PC-3 (cell line): ENCODE data around the gene IQSEC3. TPM values are rescaled to one million over a fixed set of nuclear protein-coding genes. Genes with fewer than 3 reads are reported as not detected.
A peak's percentile ranks its signal among the peaks of the same experiment; 100 is the strongest.

ENCODE experiments used
- ATAC-seq: fragments of 200-7000 bp; cut with Tn5 transposase; 2 replicates; pipeline ENCODE4 v1.9.1; 2020; ENCODE audit warnings: mild to moderate bottlenecking, moderate library complexity
- BruUV-seq: library from RNA; stranded (reverse); fragments of 400-500 nt; replicated peaks from 2 replicates; lab custom pipeline; 2021; lab: Mats Ljungman, UMichigan
- CTCF ChIA-PET: fragments of 300-600 bp; sonication (Branson Sonifier 250); formaldehyde crosslinking; loops from one replicate; lab custom pipeline; 2022; ENCODE audit warnings: antibody characterized with exemption; lab: Charles Lee
- POLR2A ChIA-PET: fragments of 300-600 bp; sonication (Branson Sonifier 250); formaldehyde crosslinking; loops from one replicate; lab custom pipeline; 2022; ENCODE audit warnings: antibody characterized with exemption; ENCODE audit not compliant: unreplicated experiment; lab: Charles Lee
- DNase-seq: peaks from one replicate; pipeline ENCODE4 v3.0.0-alpha.2; 2015
- H2AFZ ChIP-seq: fragments of 300-600 bp; sonication (generic); 2 replicates; pipeline ENCODE4 v1.6.0; 2016; ENCODE audit warnings: antibody characterized with exemption, low read length
- H3F3A ChIP-seq: fragments of 300-600 bp; sonication (generic); one replicate; pipeline ENCODE4 v1.6.0; 2017; ENCODE audit warnings: antibody characterized with exemption, low read length, control low read depth, mild to moderate bottlenecking; ENCODE audit not compliant: unreplicated experiment
- H3K27ac ChIP-seq: fragments of 300-600 bp; sonication (generic); 2 replicates; pipeline ENCODE4 v1.5.1; 2016; ENCODE audit warnings: mild to moderate bottlenecking, low read length
- H3K27me3 ChIP-seq: fragments of 300-600 bp; sonication (generic); 2 replicates; pipeline ENCODE4 v1.6.1; 2016; ENCODE audit warnings: low read length, mixed read lengths
- H3K36me3 ChIP-seq: fragments of 300-600 bp; sonication (generic); 2 replicates; pipeline ENCODE4 v1.6.1; 2016; ENCODE audit warnings: low read depth, mixed run types, low read length, mixed read lengths
- H3K4me1 ChIP-seq: fragments of 300-600 bp; sonication (generic); 2 replicates; pipeline ENCODE4 v1.5.1; 2016; ENCODE audit warnings: low read length; ENCODE audit not compliant: insufficient read depth
- H3K4me2 ChIP-seq: fragments of 300-600 bp; sonication (generic); 2 replicates; pipeline ENCODE4 v1.6.0; 2016; ENCODE audit warnings: low read length
- H3K4me3 ChIP-seq: fragments of 300-600 bp; sonication (generic); 2 replicates; pipeline ENCODE4 v1.5.1; 2016; ENCODE audit warnings: mild to moderate bottlenecking, low read length, mixed read lengths
- H3K79me2 ChIP-seq: fragments of 300-600 bp; sonication (generic); 2 replicates; pipeline ENCODE4 v1.6.1; 2017; ENCODE audit warnings: low read length, mixed read lengths
- H3K9ac ChIP-seq: fragments of 300-600 bp; sonication (generic); 2 replicates; pipeline ENCODE4 v1.6.0; 2016; ENCODE audit warnings: mild to moderate bottlenecking, low read length
- H3K9me2 ChIP-seq: fragments of 300-600 bp; sonication (generic); replicated peaks from 2 replicates; pipeline ENCODE4 v1.6.1; 2016; ENCODE audit warnings: mixed run types, low read length, mixed read lengths
- H3K9me3 ChIP-seq: fragments of 300-600 bp; sonication (generic); 2 replicates; pipeline ENCODE4 v1.6.1; 2016; ENCODE audit warnings: low read length, mixed read lengths
- H4K20me1 ChIP-seq: fragments of 300-600 bp; sonication (generic); 2 replicates; pipeline ENCODE4 v1.6.1; 2016; ENCODE audit warnings: low read length, mixed read lengths
- EZH2 ChIP-seq: fragments of 300-600 bp; sonication (generic); IDR thresholded peaks from one replicate; pipeline ENCODE4 v1.6.1; 2017; ENCODE audit warnings: antibody characterized with exemption, mild to moderate bottlenecking, low read length; ENCODE audit not compliant: unreplicated experiment
- EZH2phosphoT487 ChIP-seq: fragments of 300-600 bp; sonication (generic); IDR thresholded peaks from 2 replicates; pipeline ENCODE4 v1.6.1; 2018; ENCODE audit warnings: mild to moderate bottlenecking, antibody characterized with exemption, low read length, borderline replicate concordance
- intact Hi-C: fragments of 100-400 bp; cut with micrococcal nuclease; formaldehyde crosslinking; loops from 2 replicates; pipeline ENCODE4 v1.9.0; 2023
- total RNA-seq: library from RNA; depleted of rRNA; stranded (reverse); fragments of >200 nt; gene quantifications from 2 replicates; pipeline ENCODE4 v1.2.3, GENCODE V29; 2014
- TF ChIP-seq, protein P1 (sequence below): fragments of 300-600 bp; sonication (generic); conservative IDR thresholded peaks from 2 replicates; pipeline ENCODE4 v1.5.1; 2017; ENCODE audit warnings: antibody characterized with exemption, low read depth, mild to moderate bottlenecking, low read length

Gene IQSEC3
- total RNA-seq, 1 experiment from 2014 or later: 0.11 TPM

DNA sequence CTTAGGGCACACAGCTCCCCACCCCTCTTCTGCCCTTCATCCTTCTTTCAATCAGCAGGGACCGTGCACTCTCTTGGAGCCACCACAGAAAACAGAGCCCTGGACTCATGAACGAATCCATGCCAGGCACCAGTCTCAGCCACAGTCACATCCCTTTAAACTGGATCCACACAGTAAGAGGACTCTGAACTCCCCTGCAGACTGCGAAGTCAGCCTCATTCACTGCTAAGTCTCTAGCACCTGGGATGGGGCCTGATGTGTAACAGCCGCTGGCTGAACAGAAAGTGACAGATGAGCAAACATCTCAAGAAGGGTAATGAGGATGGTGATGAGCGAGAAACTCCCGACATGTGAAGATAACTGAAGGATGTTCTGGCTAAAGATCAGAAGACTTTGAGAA is 45.8 kb upstream of the IQSEC3 start:
- H2AFZ ChIP-seq: no peak overlapping the region
- H3K4me3 ChIP-seq: no peak overlapping the region
- peaks cover 13% of the 10 kb centered on the region for H3K36me3 ChIP-seq
- H3K79me2 ChIP-seq: no peaks in the 10 kb centered on the region
- no peaks in the 10 kb centered on the region for H3F3A ChIP-seq
- ATAC-seq: no peak
- H3K27me3 ChIP-seq: no peaks in the 10 kb centered on the region
- H3K27ac ChIP-seq: no peak overlapping the region
- no TSS peak for BruUV-seq
- H3K9me3 ChIP-seq: no peaks in the 10 kb centered on the region
- no peak overlapping the region for H3K4me2 ChIP-seq
- DNase-seq: peak; percentile 0
- no peaks in the 10 kb centered on the region for H3K9me2 ChIP-seq
- no peak for TF ChIP-seq EZH2phosphoT487
- TF ChIP-seq EZH2: no peak
- TF ChIP-seq, protein P1, sequence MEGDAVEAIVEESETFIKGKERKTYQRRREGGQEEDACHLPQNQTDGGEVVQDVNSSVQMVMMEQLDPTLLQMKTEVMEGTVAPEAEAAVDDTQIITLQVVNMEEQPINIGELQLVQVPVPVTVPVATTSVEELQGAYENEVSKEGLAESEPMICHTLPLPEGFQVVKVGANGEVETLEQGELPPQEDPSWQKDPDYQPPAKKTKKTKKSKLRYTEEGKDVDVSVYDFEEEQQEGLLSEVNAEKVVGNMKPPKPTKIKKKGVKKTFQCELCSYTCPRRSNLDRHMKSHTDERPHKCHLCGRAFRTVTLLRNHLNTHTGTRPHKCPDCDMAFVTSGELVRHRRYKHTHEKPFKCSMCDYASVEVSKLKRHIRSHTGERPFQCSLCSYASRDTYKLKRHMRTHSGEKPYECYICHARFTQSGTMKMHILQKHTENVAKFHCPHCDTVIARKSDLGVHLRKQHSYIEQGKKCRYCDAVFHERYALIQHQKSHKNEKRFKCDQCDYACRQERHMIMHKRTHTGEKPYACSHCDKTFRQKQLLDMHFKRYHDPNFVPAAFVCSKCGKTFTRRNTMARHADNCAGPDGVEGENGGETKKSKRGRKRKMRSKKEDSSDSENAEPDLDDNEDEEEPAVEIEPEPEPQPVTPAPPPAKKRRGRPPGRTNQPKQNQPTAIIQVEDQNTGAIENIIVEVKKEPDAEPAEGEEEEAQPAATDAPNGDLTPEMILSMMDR: no peak
- H4K20me1 ChIP-seq: no peaks in the 10 kb centered on the region
- CTCF ChIA-PET: no interaction called here
- POLR2A ChIA-PET: no interaction called here
- no peak overlapping the region for H3K9ac ChIP-seq
- no peaks in the 10 kb centered on the region for H3K4me1 ChIP-seq
- intact Hi-C loops: no loop called here

DNA sequence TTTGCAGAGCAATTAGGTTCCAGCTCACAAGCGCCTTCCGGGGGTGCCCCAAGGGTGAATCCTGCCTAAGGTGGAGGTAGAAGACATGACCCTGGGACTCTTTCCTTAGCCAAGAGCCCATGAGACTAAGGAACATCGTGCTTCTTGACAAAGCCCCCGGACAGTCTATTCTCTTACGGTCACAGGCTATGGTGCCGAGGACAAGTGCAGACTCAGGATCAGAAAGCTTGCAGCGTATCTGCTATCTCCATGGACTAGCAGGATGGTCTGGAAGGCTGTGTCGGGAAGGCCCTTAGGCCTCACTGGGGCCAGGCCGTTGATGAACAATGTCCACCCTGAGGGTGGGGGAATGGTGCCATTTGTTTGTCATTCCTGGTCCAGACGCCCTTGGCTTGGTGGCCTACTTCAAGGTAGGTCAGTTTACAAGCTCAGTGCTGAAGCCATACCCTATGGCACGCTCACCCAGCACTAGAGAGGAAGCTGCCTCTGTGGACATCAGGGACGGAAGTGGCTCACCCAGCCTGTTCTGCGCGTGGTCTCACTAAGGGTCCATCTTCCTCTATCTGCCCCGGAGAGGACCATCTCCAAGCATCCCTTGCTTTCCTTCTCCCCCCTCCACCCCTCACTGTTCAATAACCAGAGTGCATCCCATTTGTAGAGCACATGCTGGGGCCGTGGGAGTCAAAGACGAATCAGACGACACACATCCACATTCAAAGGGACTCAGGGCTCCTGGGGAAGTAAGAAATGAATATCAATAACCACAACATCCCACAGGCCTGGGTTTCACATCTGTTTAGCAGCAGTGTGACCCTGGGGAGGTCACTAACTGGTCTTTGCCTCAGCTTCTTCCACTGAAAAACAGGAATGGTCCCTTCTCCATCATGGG is 45.0 kb upstream of the IQSEC3 start:
- H3K4me3 ChIP-seq: no peak overlapping the region
- CTCF ChIA-PET: no interaction called here
- no TSS peak for BruUV-seq

More for the DNA sequence above, 45.0 kb upstream of the IQSEC3 start:
- TF ChIP-seq, protein P1: no peak
- no peak for TF ChIP-seq EZH2
- no peak for TF ChIP-seq EZH2phosphoT487
- Histone ChIP-seq H3K27ac (no peak overlapping the region), H3K79me2 (no peaks in the 10 kb centered on the region), H3K27me3 (no peaks in the 10 kb centered on the region), H3K4me1 (no peaks in the 10 kb centered on the region), H3K9me3 (no peaks in the 10 kb centered on the region), H3F3A (no peaks in the 10 kb centered on the region), H3K9me2 (no peaks in the 10 kb centered on the region), H3K9ac (no peak overlapping the region), H3K36me3 (peaks cover 13% of the 10 kb centered on the region), H2AFZ (no peak overlapping the region), H4K20me1 (no peaks in the 10 kb centered on the region), H3K4me2 (no peak overlapping the region)
- DNase-seq (peak; percentile 0), ATAC-seq (no peak)
- intact Hi-C loops: no loop called here
- POLR2A ChIA-PET: no interaction called here
